ENCODE measurements around the gene SAPCD1. TPM values are rescaled to one million over a fixed set of nuclear protein-coding genes. Genes with fewer than 3 reads are reported as not detected.

SAPCD1 gene
- total and polyA plus RNA-seq, 4 donors: 1.3 to 6.3 (median 3.1) TPM

DNA sequence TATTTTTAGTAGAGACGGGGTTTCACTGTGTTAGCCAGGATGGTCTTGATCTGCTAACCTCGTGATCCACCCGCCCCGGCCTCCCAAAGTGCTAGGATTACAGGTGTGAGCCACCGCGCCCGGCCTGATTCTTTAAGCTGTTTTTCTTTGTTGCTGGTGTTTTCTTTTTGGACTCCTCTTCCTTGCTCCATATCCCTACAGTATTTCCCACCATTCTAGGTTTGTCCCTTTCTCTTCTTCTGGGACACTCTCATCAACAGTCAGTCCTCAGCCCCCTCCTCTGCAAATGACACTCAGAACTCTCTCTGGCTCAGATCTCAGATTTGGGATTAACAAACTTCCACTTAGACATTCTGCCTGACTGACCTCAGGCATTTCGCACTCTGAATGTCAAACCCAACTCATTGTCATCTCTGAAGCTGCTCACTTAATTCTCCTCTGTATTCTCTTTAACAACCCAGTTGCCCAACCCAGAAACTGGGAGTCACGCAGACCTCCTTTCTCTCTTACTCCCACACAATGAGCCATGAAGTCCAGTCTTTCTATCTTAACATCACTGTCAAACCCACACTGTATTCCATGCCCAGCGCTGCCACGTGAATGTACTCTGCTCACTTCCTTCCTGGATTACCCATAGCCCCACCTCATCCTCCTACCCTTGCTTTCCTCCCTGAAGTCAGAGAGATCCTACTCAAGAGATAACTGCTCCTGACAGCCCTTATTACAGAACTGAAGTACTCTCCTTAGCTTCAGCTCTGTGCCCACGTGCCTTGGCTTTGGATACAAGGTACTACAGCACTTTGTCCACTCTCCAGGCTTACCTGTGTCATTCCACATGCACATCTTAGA lies 36.7 kb upstream of the SAPCD1 start:
- Histone ChIP-seq H3K27ac (ENCODE audit: low read depth in 1 of 2, low read length in 1 of 2) (peak overlapping the region in 1 of 2 donors; percentile 37), H3K36me3 (ENCODE audit: control insufficient read depth in 4 of 4, insufficient read depth in 4 of 4, low read length in 4 of 4) (peaks cover 0 to 26% (median 16%) of the 10 kb centered on the region in 4 donors), H3K9me3 (ENCODE audit: control insufficient read depth in 4 of 4, insufficient read depth in 3 of 4, low read length in 3 of 4) (no peaks in the 10 kb centered on the region), H3K27me3 (ENCODE audit: control insufficient read depth in 3 of 3, insufficient read depth in 3 of 3, low read length in 2 of 3) (no peaks in the 10 kb centered on the region), H3K9ac (ENCODE audit: insufficient read depth in 1 of 2, low read length in 2 of 2) (no peak overlapping the region), H3K4me3 (no peak overlapping the region), H3K4me1 (ENCODE audit: control insufficient read depth in 5 of 5, insufficient read depth in 5 of 5, low read length in 5 of 5) (peaks cover 0 to 16% (median 6%) of the 10 kb centered on the region in 5 donors)
- no peak for DNase-seq
- ATAC-seq (ENCODE audit: insufficient read depth, low FRiP score): no peak
- 75 to 83% methylated on average over 12 of the region's 12 CpGs for WGBS, 2 donors
- TF ChIP-seq CTCF (IDR thresholded peaks at IDR 0.05; ENCODE audit: control extremely low read depth, extremely low read depth): no peak

DNA sequence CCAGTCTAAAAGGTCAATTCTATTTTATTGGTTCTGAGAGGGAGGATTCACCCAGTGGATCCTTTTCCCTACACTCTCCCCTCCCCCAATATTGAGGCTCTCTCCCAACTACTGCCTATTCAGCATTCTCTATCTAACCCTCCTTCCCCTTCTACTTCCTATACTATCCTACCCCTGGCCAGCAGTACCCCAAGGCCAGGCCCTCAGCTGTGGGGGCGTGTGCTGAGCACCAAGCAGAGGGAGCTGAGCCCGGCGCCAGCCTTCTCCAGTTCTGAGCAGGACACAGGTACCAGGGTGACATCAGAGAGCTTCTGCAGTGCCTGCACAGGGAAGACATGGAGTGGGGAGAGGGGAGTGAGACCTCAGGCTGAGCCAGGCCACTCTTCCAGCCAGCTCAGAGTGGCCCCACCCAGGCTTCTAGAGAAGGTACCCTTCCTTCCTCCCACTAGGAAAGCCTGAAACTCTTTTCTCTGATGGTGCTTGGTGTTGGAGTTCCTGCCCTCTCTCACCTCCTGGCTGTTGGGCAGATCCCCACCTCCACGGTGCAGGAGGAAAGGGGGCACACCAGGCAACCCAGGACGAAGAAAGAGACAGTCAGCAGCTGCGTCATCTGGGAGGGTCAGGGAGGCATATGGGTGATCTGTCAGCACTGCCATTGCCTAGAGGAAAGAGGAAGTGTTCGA lies 35.3 kb upstream of the SAPCD1 start:
- ATAC-seq (ENCODE audit: insufficient read depth, low FRiP score) (no peak), DNase-seq (no peak)
- Histone ChIP-seq H3K36me3 (ENCODE audit: control insufficient read depth in 4 of 4, insufficient read depth in 4 of 4, low read length in 4 of 4) (peaks cover 5 to 34% (median 24%) of the 10 kb centered on the region in 4 donors), H3K9me3 (ENCODE audit: control insufficient read depth in 4 of 4, insufficient read depth in 3 of 4, low read length in 3 of 4) (no peaks in the 10 kb centered on the region), H3K4me3 (no peak overlapping the region), H3K4me1 (ENCODE audit: control insufficient read depth in 5 of 5, insufficient read depth in 5 of 5, low read length in 5 of 5) (peaks cover 0 to 16% (median 6%) of the 10 kb centered on the region in 5 donors), H3K9ac (ENCODE audit: insufficient read depth in 1 of 2, low read length in 2 of 2) (no peak overlapping the region), H3K27ac (ENCODE audit: low read depth in 1 of 2, low read length in 1 of 2) (peak overlapping the region in 1 of 2 donors; percentile 80), H3K27me3 (ENCODE audit: control insufficient read depth in 3 of 3, insufficient read depth in 3 of 3, low read length in 2 of 3) (no peaks in the 10 kb centered on the region)
- 54 to 58% methylated on average over 7 of the region's 7 CpGs for WGBS, 2 donors
- no peak for TF ChIP-seq CTCF (IDR thresholded peaks at IDR 0.05; ENCODE audit: control extremely low read depth, extremely low read depth)

DNA sequence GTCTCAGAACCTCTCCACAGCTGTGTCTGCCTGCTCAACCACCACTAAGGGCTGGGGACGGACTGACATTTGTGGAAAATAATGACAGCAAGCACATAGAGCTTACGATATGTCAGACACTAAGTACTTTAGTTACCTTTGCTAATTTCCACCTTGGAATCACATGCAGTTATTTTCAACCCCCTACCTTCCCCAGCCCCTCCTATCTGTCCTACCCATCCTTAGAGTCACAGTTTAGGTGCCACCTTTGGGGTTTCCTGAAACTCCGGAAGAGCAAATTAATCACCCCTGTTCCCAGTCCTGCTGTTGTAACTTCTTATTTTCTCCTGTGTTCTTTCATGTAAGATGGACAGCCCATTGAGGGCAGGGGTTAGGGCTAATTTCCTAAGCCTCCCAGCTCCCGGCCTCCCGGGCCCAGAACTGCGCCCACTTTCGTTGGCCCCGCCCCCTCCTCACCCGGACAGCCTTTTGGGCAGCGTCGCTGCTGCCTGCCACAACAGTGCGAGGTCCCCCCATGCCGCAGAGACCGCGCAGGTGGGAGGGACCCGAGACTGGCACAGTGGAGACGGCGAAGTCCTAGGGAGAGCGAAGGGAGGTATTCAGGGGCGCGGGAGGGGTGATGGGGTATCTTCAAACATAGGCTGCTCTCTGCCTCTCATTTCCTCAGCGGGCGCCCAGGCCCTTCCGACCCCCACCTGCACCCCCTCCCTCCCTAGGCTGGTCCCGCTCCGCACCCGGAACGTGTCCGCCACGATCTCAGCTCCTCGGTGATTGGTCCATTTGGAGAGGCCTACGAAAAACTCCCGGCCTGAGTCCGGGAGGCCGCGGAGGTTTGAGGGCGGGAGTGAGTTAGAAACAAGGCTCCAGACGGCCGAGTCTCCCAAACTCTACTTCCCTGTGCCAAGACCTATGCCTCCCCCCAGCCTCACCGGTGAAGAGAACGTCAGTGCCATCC lies 34.5 kb upstream of the SAPCD1 start:
- Histone ChIP-seq H3K27ac (ENCODE audit: low read depth in 1 of 2, low read length in 1 of 2) (peak overlapping the region in 1 of 2 donors; percentile 90), H3K4me3 (peak overlapping the region; percentile 36), H3K9me3 (ENCODE audit: control insufficient read depth in 4 of 4, insufficient read depth in 3 of 4, low read length in 3 of 4) (no peaks in the 10 kb centered on the region), H3K27me3 (ENCODE audit: control insufficient read depth in 3 of 3, insufficient read depth in 3 of 3, low read length in 2 of 3) (no peaks in the 10 kb centered on the region), H3K4me1 (ENCODE audit: control insufficient read depth in 5 of 5, insufficient read depth in 5 of 5, low read length in 5 of 5) (peaks cover 0 to 16% (median 6%) of the 10 kb centered on the region in 5 donors), H3K36me3 (ENCODE audit: control insufficient read depth in 4 of 4, insufficient read depth in 4 of 4, low read length in 4 of 4) (peaks cover 5 to 35% (median 26%) of the 10 kb centered on the region in 4 donors), H3K9ac (ENCODE audit: insufficient read depth in 1 of 2, low read length in 2 of 2) (peak overlapping the region; percentile 36 to 41)
- DNase-seq (no peak), ATAC-seq (ENCODE audit: insufficient read depth, low FRiP score) (no peak)
- WGBS, 2 donors: 75 to 77% methylated on average over 41 of the region's 41 CpGs
- TF ChIP-seq CTCF (IDR thresholded peaks at IDR 0.05; ENCODE audit: control extremely low read depth, extremely low read depth): no peak

Measured in lung (tissue), 12 donors.